Measurements from ENCODE around the gene IFNLR1.
A peak's percentile ranks its signal among the peaks of the same experiment; 100 is the strongest.

IFNLR1 gene

GRCh38 chr1:24206083-24206464 lies 19.0 kb upstream of the IFNLR1 start:
- DNase-seq (ENCODE audit: low read depth in 2 of 3, low spot score in 1 of 3) = no peak

GRCh38 chr1:24205345-24206082 lies 18.4 kb upstream of the IFNLR1 start:
- DNase-seq (ENCODE audit: low read depth in 2 of 3, low spot score in 1 of 3) = no peak

- no peak for DNase-seq (ENCODE audit: low read depth in 2 of 3, low spot score in 1 of 3)
Observed at GRCh38 chr1:24204116-24204515, 17.0 kb upstream of the IFNLR1 start.

GRCh38 chr1:24203404-24203803 lies 16.3 kb upstream of the IFNLR1 start:
- no peak for DNase-seq (ENCODE audit: low read depth in 2 of 3, low spot score in 1 of 3)

GRCh38 chr1:24202987-24203386 lies 15.9 kb upstream of the IFNLR1 start:
- DNase-seq (ENCODE audit: low read depth in 2 of 3, low spot score in 1 of 3) = no peak

- DNase-seq (ENCODE audit: low read depth in 2 of 3, low spot score in 1 of 3) = no peak
Observed at GRCh38 chr1:24202556-24202955, 15.5 kb upstream of the IFNLR1 start.

- DNase-seq (ENCODE audit: low read depth in 2 of 3, low spot score in 1 of 3) = peak; percentile 16 to 72 (median 58)
Observed at GRCh38 chr1:24201941-24202440, 14.9 kb upstream of the IFNLR1 start.

- DNase-seq (ENCODE audit: low read depth in 2 of 3, low spot score in 1 of 3) = peak; percentile 59 to 69 (median 61)
Observed at GRCh38 chr1:24199291-24199900, 12.3 kb upstream of the IFNLR1 start.

- no peak for DNase-seq (ENCODE audit: low read depth in 2 of 3, low spot score in 1 of 3)
Observed at GRCh38 chr1:24198766-24199165, 11.7 kb upstream of the IFNLR1 start.

GRCh38 chr1:24195874-24196273 lies 8.8 kb upstream of the IFNLR1 start:
- DNase-seq (ENCODE audit: low read depth in 2 of 3, low spot score in 1 of 3) = no peak

GRCh38 chr1:24195136-24195535 lies 8.0 kb upstream of the IFNLR1 start:
- DNase-seq (ENCODE audit: low read depth in 2 of 3, low spot score in 1 of 3) = no peak

GRCh38 chr1:24193046-24193445 lies 6.0 kb upstream of the IFNLR1 start:
- DNase-seq (ENCODE audit: low read depth in 2 of 3, low spot score in 1 of 3) = no peak

- peak in 1 of 3 donors; percentile 20 for DNase-seq (ENCODE audit: low read depth in 2 of 3, low spot score in 1 of 3)
Observed at GRCh38 chr1:24191860-24192259, 4.8 kb upstream of the IFNLR1 start.

- no peak for DNase-seq (ENCODE audit: low read depth in 2 of 3, low spot score in 1 of 3)
Observed at GRCh38 chr1:24190983-24191461, 3.9 kb upstream of the IFNLR1 start.

- no peak for DNase-seq (ENCODE audit: low read depth in 2 of 3, low spot score in 1 of 3)
Observed at GRCh38 chr1:24189528-24189927, 2.4 kb upstream of the IFNLR1 start.

GRCh38 chr1:24186711-24186992 lies 437 bp downstream of the IFNLR1 start:
- no peak for DNase-seq (ENCODE audit: low read depth in 2 of 3, low spot score in 1 of 3)

GRCh38 chr1:24186031-24186710 lies 918 bp downstream of the IFNLR1 start:
- no peak for DNase-seq (ENCODE audit: low read depth in 2 of 3, low spot score in 1 of 3)

GRCh38 chr1:24185076-24185475 lies 2.0 kb downstream of the IFNLR1 start:
- no peak for DNase-seq (ENCODE audit: low read depth in 2 of 3, low spot score in 1 of 3)

GRCh38 chr1:24182061-24182460 lies 5.0 kb downstream of the IFNLR1 start:
- DNase-seq (ENCODE audit: low read depth in 2 of 3, low spot score in 1 of 3) = no peak

- no peak for DNase-seq (ENCODE audit: low read depth in 2 of 3, low spot score in 1 of 3)
Observed at GRCh38 chr1:24181619-24182018, 5.5 kb downstream of the IFNLR1 start.

GRCh38 chr1:24180676-24181075 lies 6.4 kb downstream of the IFNLR1 start:
- no peak for DNase-seq (ENCODE audit: low read depth in 2 of 3, low spot score in 1 of 3)

GRCh38 chr1:24179251-24179840 lies 7.7 kb downstream of the IFNLR1 start:
- DNase-seq (ENCODE audit: low read depth in 2 of 3, low spot score in 1 of 3) = no peak
